MM.1S (cell line): Measurements from ENCODE around the gene FAM131C.
"Not testable (repeated sequence)": the region's sequence is repeated elsewhere in the genome, so short reads cannot be mapped to it uniquely, and the experiment has no call there.

ENCODE experiments used
- CTCF ChIP-seq: fragments of 300-600 bp; sonication (generic); IDR thresholded peaks from 2 replicates; pipeline ENCODE4 v1.5.1; 2016; ENCODE audit warnings: antibody characterized with exemption, low read length, mixed read lengths
- EZH2 ChIP-seq: fragments of 300-600 bp; sonication (generic); optimal IDR thresholded peaks from 2 replicates; pipeline ENCODE3; 2017; ENCODE audit warnings: low read depth, mild to moderate bottlenecking, antibody characterized with exemption, low read length, mixed read lengths

DNA sequence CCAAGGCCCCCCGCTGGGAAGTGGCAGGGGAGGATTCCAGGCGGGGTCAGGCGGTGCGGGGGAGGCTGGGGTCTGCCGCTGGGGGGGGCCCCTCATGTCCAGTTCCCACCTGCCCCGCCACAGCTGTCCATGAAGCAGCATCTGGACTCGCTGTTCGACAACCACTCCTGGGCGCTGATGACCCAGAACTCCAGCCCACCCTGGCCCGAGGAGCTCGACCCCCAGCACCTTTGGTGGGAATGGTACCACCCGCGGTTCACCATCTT, 44.5 kb downstream of the FAM131C start:
- not testable (repeated sequence) for TF ChIP-seq CTCF, EZH2
